ENCODE data around the gene LRCH3. TPM values are rescaled to one million over a fixed set of nuclear protein-coding genes. Genes with fewer than 3 reads are reported as not detected.

Gene LRCH3
- total and polyA plus RNA-seq, 2 experiments from 2014 or later = 20.9 to 24.1 TPM

GRCh38 chr3:197892162-197892561 lies 101.1 kb downstream of the LRCH3 start:
- no peaks in the 10 kb centered on the region for H3K4me1 ChIP-seq (ENCODE audit: insufficient read depth)
- no peak overlapping the region for H2AFZ ChIP-seq
- no peaks in the 10 kb centered on the region for H4K20me1 ChIP-seq (ENCODE audit: insufficient read depth)
- no peak overlapping the region for H3K4me2 ChIP-seq (ENCODE audit: unreplicated experiment)
- no peaks in the 10 kb centered on the region for H3K9me3 ChIP-seq (ENCODE audit: low read depth)
- TF ChIP-seq EZH2phosphoT487 (IDR thresholded peaks at IDR 0.05; ENCODE audit: insufficient read depth, low read depth) (no peak), EZH2 (IDR thresholded peaks at IDR 0.05; ENCODE audit: insufficient read depth, poor library complexity, severe bottlenecking) (no peak)
- no peaks in the 10 kb centered on the region for H3K9me2 ChIP-seq (ENCODE audit: insufficient read depth)
- DNase-seq = no peak
- H3K27ac ChIP-seq = no peak overlapping the region
- H3K36me3 ChIP-seq (ENCODE audit: low read depth) = 0 out of 2 replicates have a peak, but pooled peaks cover 4% of the 10 kb centered on the region
- 98 to 100% methylated on average over 5 of the region's 5 CpGs for WGBS, 2 experiments (ENCODE audit: low coverage in 1 of 2, low lambda C conversion rate in 2 of 2, missing lambda C conversion rate in 2 of 2)
- H3K9ac ChIP-seq = no peak overlapping the region
- in situ Hi-C loops (cut with MboI) = no loop called here
- H3F3A ChIP-seq (ENCODE audit: insufficient read depth) = no peaks in the 10 kb centered on the region
- no peaks in the 10 kb centered on the region for H3K79me2 ChIP-seq (ENCODE audit: insufficient read depth)
- no peaks in the 10 kb centered on the region for H3K27me3 ChIP-seq (replicated peaks; ENCODE audit: insufficient read depth)
- H3K4me3 ChIP-seq = no peak overlapping the region

- H3K4me2 ChIP-seq (ENCODE audit: unreplicated experiment) = no peak overlapping the region
- H3K9ac ChIP-seq = no peak overlapping the region
- no peaks in the 10 kb centered on the region for H3K79me2 ChIP-seq (ENCODE audit: insufficient read depth)
- H3K4me1 ChIP-seq (ENCODE audit: insufficient read depth) = no peaks in the 10 kb centered on the region
- no peak for TF ChIP-seq EZH2 (IDR thresholded peaks at IDR 0.05; ENCODE audit: insufficient read depth, poor library complexity, severe bottlenecking)
- no peak for TF ChIP-seq EZH2phosphoT487 (IDR thresholded peaks at IDR 0.05; ENCODE audit: insufficient read depth, low read depth)
- no peaks in the 10 kb centered on the region for H4K20me1 ChIP-seq (ENCODE audit: insufficient read depth)
- no peak overlapping the region for H2AFZ ChIP-seq
- in situ Hi-C loops (cut with MboI) = no loop called here
- no peaks in the 10 kb centered on the region for H3K9me2 ChIP-seq (ENCODE audit: insufficient read depth)
- H3K4me3 ChIP-seq = no peak overlapping the region
- DNase-seq = no peak
- H3K27ac ChIP-seq = no peak overlapping the region
- no peaks in the 10 kb centered on the region for H3F3A ChIP-seq (ENCODE audit: insufficient read depth)
- no peaks in the 10 kb centered on the region for H3K36me3 ChIP-seq (ENCODE audit: low read depth)
- no peaks in the 10 kb centered on the region for H3K27me3 ChIP-seq (replicated peaks; ENCODE audit: insufficient read depth)
- H3K9me3 ChIP-seq (ENCODE audit: low read depth) = no peaks in the 10 kb centered on the region
- 40% methylated on average over 3 of the region's 3 CpGs for WGBS, 2 experiments (ENCODE audit: low coverage in 1 of 2, low lambda C conversion rate in 2 of 2, missing lambda C conversion rate in 2 of 2)
These were observed 105.4 kb downstream of the LRCH3 start for GRCh38 chr3:197896421-197896820.

GRCh38 chr3:197899833-197900478 lies 108.9 kb downstream of the LRCH3 start:
- WGBS, 2 experiments (ENCODE audit: low coverage in 1 of 2, low lambda C conversion rate in 2 of 2, missing lambda C conversion rate in 2 of 2) = 58 to 63% methylated on average over 18 to 20 of the region's 20 CpGs
- no peak overlapping the region for H3K27ac ChIP-seq
- no peaks in the 10 kb centered on the region for H3K79me2 ChIP-seq (ENCODE audit: insufficient read depth)
- in situ Hi-C loops (cut with MboI) = no loop called here
- no peak overlapping the region for H2AFZ ChIP-seq
- H3K9me3 ChIP-seq (ENCODE audit: low read depth) = no peaks in the 10 kb centered on the region
- no peaks in the 10 kb centered on the region for H3K27me3 ChIP-seq (replicated peaks; ENCODE audit: insufficient read depth)
- H3K36me3 ChIP-seq (ENCODE audit: low read depth) = no peaks in the 10 kb centered on the region
- H3F3A ChIP-seq (ENCODE audit: insufficient read depth) = peaks cover 6% of the 10 kb centered on the region
- H3K4me2 ChIP-seq (ENCODE audit: unreplicated experiment) = no peak overlapping the region
- DNase-seq = no peak
- no peak overlapping the region for H3K9ac ChIP-seq
- H3K4me1 ChIP-seq (ENCODE audit: insufficient read depth) = no peaks in the 10 kb centered on the region
- no peak overlapping the region for H3K4me3 ChIP-seq
- H3K9me2 ChIP-seq (ENCODE audit: insufficient read depth) = no peaks in the 10 kb centered on the region
- H4K20me1 ChIP-seq (ENCODE audit: insufficient read depth) = no peaks in the 10 kb centered on the region
- TF ChIP-seq EZH2phosphoT487 (IDR thresholded peaks at IDR 0.05; ENCODE audit: insufficient read depth, low read depth) = no peak
- no peak for TF ChIP-seq EZH2 (IDR thresholded peaks at IDR 0.05; ENCODE audit: insufficient read depth, poor library complexity, severe bottlenecking)

GRCh38 chr3:197901626-197902025 lies 110.6 kb downstream of the LRCH3 start:
- no peaks in the 10 kb centered on the region for H3K9me3 ChIP-seq (ENCODE audit: low read depth)
- in situ Hi-C loops (cut with MboI) = no loop called here
- H3K27me3 ChIP-seq (replicated peaks; ENCODE audit: insufficient read depth) = no peaks in the 10 kb centered on the region
- no peak overlapping the region for H3K4me2 ChIP-seq (ENCODE audit: unreplicated experiment)
- no peak for TF ChIP-seq EZH2phosphoT487 (IDR thresholded peaks at IDR 0.05; ENCODE audit: insufficient read depth, low read depth)
- TF ChIP-seq EZH2 (IDR thresholded peaks at IDR 0.05; ENCODE audit: insufficient read depth, poor library complexity, severe bottlenecking) = no peak
- H2AFZ ChIP-seq = no peak overlapping the region
- H3K9ac ChIP-seq = no peak overlapping the region
- no peaks in the 10 kb centered on the region for H4K20me1 ChIP-seq (ENCODE audit: insufficient read depth)
- 80 to 93% methylated on average over 4 of the region's 4 CpGs for WGBS, 2 experiments (ENCODE audit: low coverage in 1 of 2, low lambda C conversion rate in 2 of 2, missing lambda C conversion rate in 2 of 2)
- no peaks in the 10 kb centered on the region for H3K79me2 ChIP-seq (ENCODE audit: insufficient read depth)
- H3K27ac ChIP-seq = no peak overlapping the region
- peaks cover 14% of the 10 kb centered on the region for H3K4me1 ChIP-seq (ENCODE audit: insufficient read depth)
- H3K4me3 ChIP-seq = no peak overlapping the region
- H3F3A ChIP-seq (ENCODE audit: insufficient read depth) = peaks cover 21% of the 10 kb centered on the region
- no peaks in the 10 kb centered on the region for H3K9me2 ChIP-seq (ENCODE audit: insufficient read depth)
- H3K36me3 ChIP-seq (ENCODE audit: low read depth) = no peaks in the 10 kb centered on the region
- DNase-seq = no peak
